NAMALWA (cell line): ENCODE measurements around the gene HOXC5.

ENCODE experiments used
- DNase-seq: peaks from one replicate; pipeline ENCODE4 v3.0.0-alpha.2; 2015; ENCODE audit warnings: low spot score

The HOXC5 gene

DNA sequence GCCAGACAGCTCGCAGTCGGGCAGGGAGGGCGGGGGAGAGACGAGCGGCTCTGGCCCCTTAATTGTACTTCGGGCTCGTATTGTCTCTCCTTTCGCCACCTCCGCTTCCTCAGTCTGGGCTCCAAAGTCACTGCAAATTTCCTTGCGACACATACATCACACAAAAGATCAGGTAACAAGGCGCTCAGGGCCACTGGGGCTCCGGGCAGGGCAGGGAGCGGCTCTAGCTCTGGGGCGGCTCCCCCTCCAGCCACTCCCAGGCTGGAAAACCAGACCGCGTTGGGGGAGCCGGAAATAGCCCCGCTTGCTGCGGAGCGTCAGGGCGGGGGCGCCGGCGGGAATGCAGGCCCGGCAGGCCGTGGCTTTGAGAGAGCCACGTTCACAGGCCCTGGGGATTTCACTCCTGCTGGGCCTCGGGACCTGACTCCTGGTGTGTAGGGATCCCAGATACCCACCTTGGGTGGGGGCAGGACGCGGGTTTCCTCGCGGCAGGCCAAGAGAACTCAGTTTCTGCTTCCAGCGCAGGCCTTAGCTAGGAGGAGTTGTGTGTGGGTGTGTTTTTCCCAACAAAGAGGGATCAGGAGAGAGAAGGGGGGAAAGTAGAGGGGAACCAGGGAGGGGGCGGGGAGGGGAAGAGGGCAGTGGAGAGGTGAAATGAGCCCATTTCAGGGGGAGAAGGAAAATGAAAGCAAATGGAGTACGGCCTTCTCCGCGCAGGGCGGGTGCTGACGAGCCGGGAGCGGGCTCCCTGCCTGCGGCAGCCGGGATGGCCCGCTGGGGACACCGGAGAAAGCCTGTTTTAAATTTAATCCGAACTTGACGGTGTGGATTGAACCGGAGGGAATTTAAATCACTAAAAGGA, 37.2 kb upstream of the HOXC5 start:
- no peak for DNase-seq

DNA sequence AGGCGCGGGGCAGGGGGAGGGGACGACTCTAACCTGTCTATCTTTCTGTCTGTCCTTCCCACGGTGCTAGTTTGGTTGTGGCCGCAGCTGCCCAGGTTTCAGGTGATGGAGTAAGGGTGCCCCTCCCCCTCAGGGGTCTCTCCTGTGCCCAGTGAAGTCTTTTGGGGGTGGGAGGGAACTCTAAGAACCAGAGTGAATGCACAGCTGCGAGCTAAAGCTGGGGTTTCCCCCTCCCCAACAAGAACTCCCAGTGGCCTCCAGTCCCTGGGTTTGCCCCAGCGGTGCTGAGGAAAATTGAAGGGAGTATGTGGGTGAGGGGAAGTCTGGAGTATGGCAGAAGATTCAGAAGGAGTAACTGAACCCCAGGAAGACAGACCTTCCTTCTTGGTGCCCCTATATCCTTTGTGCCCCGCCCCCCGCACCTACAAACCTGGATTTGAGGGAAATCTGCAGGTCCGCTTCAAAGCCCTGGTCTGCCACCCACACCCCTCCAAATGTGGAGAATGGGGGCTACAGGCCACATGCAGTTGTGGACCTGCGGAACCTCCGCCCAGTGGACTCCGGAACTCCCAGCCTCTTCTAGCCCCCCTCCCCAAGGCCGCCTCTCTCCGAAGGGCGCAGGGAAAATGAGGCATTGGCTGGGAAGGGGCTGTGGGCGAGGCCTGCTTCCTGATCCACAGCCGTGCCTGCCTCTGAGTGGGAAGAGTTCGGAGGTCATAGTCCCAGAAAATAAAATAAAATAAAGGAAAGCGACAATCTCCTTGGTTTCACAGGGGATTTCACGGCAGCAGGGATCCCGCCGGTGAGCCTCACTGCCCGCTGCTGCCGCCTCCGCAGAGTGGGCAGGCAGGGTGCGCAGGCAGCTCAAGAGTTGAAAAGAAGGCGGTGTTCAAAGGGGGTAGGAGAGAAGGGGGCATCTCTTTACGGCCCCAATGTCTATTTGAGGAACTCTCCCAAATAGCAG, 36.3 kb upstream of the HOXC5 start:
- DNase-seq, result no peak

DNA sequence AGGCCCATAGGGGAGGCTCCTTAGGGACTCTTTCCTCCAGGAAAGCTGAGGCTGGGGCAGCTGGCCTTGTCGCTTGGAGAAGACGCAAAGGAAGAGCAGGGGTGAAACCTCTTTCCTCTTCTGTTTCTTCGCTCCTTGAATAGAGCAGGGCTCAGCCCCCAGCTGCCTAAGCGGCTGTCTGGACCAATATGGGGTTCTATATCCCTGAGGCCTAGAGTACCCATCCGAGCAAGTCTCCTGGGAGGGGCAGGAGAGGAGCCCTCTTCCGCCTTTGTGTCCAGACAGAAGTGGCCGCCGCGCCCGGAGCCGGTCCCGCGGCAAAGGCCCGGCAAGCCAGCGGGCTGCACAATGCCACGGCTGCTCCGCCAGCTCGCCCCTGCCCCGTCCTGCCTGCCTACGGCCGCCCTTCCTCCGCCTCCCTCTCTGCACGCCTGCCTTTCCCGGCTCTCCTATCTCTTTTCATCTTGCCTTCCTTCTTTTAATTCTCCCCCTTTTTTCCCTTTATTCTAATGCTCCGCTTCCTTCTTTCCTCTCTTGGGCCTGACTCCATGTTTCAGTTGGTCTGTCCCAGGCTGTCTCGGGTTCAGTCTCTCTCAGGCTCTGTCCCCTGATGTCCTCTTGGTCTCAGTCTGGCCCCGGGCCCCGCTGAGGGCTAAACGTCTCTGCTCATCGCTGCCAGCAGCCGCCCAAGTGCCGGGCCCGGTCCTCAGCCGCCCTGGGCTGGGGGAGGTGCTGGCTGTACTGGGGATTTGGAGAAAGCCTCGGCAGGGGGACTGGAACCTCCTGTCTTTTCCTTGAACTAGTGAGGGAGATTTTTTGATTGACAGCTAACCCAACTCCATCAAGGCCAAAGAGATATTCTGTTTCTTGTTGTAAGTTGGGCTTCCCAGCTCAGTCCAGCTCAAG, 35.4 kb upstream of the HOXC5 start:
- no peak for DNase-seq

DNA sequence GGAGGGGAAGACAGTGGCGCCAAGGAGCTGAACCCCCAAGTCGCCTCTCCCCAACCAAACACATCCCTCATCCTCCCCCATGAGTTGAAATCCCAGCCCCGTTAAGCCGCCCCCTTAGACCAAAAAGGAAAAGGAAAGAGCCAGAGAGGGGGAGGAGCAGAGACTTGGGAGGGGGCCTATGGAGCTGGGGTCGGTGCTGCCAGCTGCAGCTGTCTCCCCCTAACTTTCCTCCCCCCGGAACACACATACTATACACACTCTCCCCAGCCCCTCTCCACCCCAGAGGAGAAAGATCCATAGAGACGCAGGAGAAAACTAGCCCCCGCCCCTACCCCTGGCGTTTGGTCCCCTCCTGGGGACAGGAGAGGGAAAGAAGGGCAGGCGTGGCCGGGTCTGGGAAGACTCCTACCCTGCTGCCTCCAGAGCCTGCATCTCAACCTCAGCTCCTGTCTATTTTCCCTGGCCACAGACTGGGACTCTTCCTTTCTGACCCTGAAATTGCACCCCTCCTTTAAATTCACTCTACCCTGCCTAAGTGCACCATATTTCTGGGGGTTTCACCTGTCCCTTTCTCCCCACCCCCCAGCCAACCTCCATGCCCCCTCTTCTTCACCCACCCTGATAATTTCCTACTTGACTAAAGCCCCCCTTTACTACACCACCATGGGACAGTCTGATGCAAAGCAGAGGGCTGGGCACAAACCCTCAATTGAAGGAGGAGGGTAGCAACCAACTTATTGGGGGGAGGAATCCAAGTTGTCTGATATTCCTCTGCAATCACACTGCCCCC, 34.5 kb upstream of the HOXC5 start:
- no peak for DNase-seq

DNA sequence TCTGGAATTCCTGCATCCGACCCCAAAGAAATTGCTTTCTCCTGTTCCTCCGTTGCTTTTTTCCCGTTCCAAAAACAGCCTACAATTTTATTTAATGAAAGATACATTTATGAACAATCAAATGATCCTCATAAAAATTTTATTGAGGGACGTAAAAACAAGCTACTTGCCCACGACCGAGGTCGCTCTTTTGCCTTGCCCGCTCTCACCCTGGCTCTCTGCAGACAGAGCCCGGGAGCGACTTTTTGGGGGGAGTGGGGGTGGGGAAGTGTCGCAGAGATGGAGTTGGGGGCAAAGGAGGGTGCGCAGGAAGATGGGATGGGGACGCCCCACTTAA, 34.0 kb upstream of the HOXC5 start:
- no peak for DNase-seq

DNA sequence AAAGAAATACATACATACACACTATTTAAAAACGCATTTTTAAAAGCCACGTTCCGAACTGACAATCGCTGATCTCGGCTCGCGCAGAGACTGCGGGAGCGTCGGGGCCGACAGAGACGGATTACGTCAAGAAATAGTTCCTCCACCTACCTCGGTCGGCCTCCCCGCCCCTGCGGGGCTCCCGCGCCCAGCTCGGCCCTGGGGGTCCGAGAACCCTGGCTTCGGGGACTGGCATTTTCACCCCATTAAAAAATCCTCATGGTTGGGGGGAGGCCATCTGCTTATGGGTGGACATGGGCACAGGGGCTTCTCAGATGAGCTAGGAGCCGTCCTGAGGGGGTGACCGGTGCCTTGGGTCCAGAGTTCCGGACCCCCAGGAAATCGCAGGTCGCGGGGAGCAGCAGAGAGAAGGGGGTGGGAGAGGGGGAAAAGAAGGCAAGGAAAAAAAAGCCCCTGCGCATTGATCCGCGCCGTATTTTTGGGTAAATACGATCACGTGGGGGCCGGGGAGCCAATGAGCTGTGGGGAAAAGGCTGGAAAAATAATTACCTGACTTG, 33.2 kb upstream of the HOXC5 start:
- no peak for DNase-seq

DNA sequence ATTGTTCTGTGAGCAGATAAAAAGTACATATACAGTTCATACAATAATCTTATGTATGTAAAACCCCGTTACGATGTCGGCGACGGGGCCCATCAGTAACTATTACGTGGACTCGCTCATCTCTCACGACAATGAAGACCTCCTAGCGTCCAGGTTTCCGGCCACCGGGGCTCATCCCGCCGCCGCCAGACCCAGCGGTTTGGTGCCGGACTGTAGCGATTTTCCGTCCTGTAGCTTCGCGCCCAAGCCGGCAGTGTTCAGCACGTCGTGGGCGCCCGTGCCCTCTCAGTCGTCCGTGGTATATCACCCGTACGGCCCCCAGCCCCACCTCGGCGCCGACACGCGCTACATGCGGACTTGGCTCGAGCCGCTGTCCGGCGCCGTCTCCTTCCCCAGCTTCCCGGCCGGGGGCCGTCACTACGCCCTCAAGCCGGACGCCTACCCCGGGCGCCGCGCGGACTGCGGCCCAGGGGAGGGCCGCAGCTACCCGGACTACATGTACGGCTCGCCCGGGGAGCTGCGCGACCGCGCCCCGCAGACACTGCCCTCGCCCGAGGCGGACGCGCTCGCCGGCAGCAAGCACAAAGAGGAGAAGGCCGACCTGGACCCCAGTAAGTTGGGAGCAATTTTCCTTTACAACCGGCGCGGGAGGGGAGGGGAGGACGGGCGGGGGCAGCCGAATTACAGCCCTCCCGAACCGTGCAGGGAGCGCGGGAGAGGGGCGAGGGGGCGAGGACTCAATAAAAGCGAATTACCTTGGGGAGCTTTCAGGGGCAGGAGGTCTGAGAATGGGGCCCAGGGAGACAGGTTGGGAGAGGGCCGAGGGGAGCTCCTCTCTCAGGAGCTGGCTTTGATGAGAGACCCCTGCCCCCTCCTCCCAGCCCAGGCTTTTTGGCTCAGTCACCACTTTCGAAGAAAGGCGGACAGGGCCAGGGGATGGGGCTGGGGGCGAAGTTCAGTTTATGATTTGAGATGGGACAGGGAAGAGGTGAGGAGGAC, 32.4 kb upstream of the HOXC5 start, which contains the start of gene HOXC9:
HOXC9 (plus strand) TSS at position 46 of the 999 bp plus-strand sequence; CDS start at position 74, 28 bp downstream.
- no peak for DNase-seq

DNA sequence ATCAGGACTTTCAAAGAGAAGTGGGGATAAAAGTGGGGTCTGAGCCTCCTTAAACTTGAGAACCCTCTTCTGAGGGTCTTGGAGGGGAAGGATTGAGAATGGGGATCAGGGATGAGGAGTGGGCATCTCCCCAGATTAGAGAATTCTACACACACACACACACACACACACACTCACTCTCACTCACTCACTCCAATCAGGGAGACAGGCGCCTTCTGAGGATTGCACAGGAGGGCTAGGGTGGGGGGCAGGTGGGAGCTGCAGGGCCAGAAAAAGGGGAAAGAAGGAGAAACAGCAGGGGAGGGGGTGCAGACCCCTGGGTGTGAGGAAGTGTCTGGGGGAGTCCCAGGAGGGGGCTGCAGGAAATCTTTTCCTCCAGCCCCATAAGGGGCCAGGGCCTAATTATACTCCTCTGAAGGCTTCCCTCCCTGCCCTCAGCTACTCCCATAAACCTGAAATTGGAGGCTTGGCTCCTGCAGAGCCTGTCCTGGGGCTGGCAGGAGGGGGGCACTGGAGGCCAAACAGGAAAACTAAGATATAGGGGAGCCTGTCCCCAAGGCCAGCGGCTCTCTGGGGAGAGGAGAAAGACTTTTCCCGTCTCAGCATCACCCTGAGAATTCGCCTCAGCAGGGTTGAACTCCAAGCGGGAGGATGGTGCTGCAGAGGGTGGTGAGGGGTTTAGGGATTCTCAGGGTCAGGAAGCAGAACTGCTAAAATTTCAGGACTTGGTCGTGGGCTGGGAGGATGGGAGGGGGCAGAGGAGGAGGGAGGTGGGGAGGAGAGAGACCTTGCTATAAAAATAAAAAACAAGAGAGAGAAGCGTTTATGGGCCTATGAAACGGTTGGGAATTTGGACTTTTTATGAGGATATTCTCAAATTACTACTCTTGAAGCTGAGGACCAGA, 31.3 kb upstream of the HOXC5 start:
- no peak for DNase-seq

DNA sequence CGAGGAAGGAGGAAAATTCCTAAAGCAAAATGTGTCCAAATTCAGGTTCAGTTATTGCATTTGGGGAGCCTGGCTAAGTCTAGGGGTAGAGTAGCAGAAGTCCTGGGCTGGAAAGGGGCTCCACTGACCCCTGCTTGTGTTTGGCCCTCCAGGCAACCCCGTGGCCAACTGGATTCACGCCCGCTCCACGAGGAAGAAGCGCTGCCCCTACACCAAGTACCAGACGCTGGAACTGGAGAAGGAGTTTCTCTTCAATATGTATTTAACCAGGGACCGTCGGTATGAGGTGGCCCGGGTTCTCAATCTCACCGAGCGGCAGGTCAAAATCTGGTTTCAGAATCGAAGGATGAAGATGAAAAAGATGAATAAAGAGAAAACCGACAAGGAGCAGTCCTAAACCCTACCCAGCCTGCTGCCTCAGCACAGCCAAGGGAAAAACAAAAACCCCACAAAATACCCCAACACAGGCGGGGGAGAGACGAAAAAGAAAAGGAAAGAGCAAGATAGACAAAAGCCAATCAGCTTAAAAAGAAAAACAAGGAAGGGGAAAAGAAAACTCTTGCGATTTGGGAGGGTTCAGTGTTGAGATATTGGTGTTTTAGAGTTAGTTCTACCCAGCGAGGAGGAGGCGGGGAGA, 30.5 kb upstream of the HOXC5 start:
- no peak for DNase-seq

DNA sequence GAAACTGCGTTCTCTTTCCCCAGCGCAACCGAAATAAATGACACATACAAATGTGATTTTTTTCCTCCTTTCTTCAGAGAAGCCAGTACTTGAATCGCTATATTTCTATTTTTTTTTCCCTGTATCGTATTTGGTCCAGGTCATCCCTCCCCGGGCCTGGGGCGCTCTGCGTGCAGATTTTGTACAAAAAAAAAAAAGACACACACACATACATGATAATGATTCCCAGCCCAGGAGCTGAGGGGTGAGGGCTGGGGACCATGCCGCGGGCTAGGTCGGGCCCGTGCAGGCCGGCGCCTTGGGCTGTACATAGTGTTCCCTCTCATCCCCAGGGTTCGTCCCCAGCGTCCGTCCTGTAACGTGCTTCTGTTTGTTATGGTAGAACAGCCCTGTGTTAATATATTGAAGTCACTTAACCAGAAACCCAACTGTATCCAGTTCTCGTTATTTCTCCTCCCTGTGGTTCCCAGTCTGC, 29.9 kb upstream of the HOXC5 start:
- no peak for DNase-seq

DNA sequence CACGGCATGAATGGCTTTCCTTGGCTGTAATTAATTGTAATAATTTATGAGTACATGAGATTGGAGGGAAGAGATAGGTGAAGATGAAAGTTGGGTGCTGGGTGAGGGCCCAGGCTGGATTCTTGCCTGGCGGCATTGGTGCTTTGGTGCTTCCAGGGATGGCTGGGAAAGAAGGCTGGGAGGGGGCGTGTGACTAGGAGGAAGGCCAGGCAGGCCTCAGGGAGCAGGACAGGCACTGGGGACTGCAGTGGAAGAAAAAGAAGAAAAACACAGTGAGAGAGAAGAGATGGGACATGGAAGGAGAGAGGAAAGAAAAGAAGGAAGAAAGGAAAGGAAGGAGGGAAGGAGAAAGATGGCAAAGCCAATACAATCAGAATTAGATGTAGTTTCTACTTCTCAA, 29.2 kb upstream of the HOXC5 start:
- no peak for DNase-seq

DNA sequence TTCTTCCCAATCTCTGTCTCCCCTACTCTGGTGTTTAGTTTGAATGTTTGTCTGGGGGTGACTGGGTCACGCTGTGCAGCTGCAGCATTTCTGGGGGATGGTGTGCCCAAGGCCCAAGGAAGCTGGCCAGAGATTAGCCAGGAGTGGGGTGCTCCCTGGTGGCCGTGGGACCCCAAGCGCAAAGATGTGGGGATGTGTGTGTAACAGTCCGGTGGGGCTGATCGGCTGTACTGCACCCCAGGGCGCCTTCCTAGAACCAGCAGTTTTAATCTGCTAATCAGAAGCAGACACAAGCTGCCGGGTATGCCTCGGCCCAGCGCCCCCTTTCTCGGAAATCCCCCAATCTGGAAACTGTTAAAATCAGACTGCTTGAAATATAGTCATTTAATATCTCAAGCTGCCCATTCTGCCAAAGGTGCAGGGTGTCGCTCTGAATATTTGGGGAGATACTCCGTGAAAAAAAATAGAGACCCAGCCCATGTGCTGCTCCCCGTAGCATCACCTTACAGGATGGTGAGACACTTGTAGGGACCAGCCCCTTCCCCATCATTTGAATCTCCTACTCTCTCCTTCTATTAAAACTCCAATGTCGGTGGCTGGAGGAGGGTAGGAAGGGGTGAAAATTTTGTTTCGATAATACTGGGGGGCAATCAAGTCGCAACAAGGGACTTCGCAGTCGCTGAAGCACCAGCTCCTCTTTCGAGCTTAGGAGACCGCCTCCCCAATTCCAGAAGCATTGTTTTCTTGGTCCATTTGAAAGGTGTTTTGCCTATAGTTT, 28.6 kb upstream of the HOXC5 start:
- DNase-seq, result no peak

DNA sequence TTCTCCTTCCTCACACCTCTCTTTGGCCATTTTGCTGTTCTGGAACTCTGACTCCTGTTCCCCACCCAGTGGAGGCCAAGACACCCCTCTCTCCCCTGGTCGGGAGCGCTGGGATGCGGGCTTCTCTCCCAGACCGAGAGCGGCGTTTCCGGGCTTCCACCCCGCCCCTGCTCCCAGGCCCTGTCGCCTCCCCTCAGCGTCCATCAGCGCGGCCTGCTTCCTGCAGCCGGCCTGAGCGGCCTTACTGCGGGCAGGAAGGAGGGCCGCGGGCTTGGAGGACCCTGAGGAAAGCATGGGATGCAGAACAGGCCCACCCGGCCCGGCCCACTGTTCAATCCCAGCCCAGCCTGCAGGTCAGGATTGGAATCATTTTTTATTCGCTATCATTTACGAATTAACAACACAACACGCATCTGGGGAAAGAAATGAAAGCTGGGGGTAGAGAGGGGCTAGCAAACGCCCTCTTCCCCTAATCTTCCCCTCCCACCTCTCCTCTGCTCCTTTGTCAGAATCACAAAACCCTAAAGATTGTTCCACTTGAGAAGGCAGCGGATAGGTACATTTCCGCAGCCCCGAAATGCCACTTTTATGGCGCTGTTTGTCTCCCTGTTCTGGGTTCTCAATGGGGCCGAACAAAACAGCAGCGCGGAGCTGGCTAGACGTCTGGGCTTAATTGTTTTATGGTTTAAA, 27.9 kb upstream of the HOXC5 start:
- DNase-seq, result no peak

DNA sequence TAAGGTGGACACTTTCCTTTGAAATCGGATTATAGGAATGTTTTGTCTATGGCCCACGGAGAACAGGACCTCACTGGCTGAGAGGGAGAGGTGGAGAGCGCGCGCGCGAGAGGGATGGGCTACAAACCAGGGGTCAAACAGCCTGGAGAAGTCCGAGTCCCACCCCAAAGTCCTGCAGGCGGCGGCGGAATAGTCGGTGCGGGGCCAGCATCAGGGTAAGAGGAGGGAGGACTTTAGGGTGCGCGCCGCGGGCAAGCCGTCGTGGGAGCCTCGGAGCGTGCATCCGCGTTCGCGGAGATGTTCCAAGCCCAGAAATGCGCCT, 27.4 kb upstream of the HOXC5 start:
- no peak for DNase-seq

DNA sequence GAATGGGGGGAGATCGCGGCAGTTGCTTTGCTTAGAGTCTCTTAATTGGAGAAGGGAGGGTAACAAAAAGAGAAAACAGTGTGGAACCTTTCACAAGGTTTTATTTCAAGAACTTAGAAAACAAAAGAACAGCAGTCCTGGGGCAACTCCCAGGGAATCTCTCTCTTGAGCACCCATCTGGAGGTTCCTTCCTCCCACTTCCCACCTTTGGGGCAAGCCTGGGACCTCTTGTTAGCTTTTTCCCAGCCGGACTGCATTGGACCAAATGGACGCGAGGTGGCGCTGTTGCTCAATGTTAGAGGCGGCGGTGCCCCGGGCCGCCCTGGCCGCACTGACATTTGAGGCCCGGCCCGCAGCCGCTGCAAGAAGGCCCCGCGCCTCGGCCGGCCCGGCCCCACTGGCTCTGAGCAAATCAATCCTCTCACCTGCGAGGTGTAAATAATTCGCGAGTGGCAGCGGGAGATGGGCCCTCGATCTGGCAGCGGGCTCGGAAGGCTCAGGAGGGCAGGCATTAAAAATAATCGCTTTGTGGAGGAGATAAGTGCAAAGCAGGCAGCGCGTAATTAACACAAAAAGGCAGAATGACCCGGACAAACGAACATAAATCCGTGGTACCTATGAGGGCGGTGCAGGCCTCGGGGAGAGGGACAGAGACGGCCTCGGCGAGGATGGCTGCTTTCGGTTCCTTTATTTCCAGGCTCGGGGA, 26.8 kb upstream of the HOXC5 start:
- peak; percentile 88 for DNase-seq
